CD14-positive monocyte (primary cell): ENCODE results near the gene CYP4F12. TPM values are rescaled to one million over a fixed set of nuclear protein-coding genes. Genes with fewer than 3 reads are reported as not detected.

ENCODE experiments used
- DNase-seq, 3 donors: peaks; one replicate each; pipeline ENCODE4 v3.0.0-alpha.2; 2011 to 2022
- H2AFZ ChIP-seq: 2 replicates; pipeline ENCODE4 v1.6.0; 2012; ENCODE audit warnings: mild to moderate bottlenecking, low read depth, low read length, inconsistent platforms; ENCODE audit not compliant: insufficient read depth, poor library complexity, severe bottlenecking
- H3K27ac ChIP-seq, 2 donors: 1 replicate in 1 of 2; 2 replicates in 1 of 2; pipeline ENCODE4 v1.5.1; 2012 to 2013; ENCODE audit warnings: low read length in 2 of 2, control low read depth in 1 of 2, inconsistent platforms in 1 of 2, low read depth in 1 of 2, mild to moderate bottlenecking in 1 of 2
- H3K27me3 ChIP-seq, 2 donors: one replicate each; pipeline versions ENCODE4 v1.6.0 to v1.6.1; 2011 to 2013; ENCODE audit warnings: low read length in 2 of 2; ENCODE audit not compliant: control insufficient read depth in 2 of 2, insufficient read depth in 2 of 2
- H3K36me3 ChIP-seq, 2 donors: replicated peaks in 1 of 2; 1 replicate in 1 of 2; 2 replicates in 1 of 2; pipeline versions ENCODE4 v1.5.1 to v1.6.1; 2012 to 2013; ENCODE audit warnings: low read length in 2 of 2, control low read depth in 1 of 2, inconsistent platforms in 1 of 2, mild to moderate bottlenecking in 1 of 2; ENCODE audit not compliant: insufficient read depth in 2 of 2, control insufficient read depth in 1 of 2
- H3K4me1 ChIP-seq, 2 donors: 1 replicate in 1 of 2; 2 replicates in 1 of 2; pipeline versions ENCODE4 v1.5.1 to v1.6.1; 2012 to 2013; ENCODE audit warnings: low read length in 2 of 2, control low read depth in 1 of 2, inconsistent platforms in 1 of 2, mild to moderate bottlenecking in 1 of 2, moderate library complexity in 1 of 2; ENCODE audit not compliant: insufficient read depth in 2 of 2, control insufficient read depth in 1 of 2
- H3K4me2 ChIP-seq: replicated peaks from 2 replicates; pipeline ENCODE3; 2012; ENCODE audit warnings: low read length, moderate library complexity, mild to moderate bottlenecking; ENCODE audit not compliant: poor library complexity, severe bottlenecking; ENCODE audit errors: extremely low read depth
- H3K4me3 ChIP-seq, 3 experiments: fragments of 200-600 bp in 1 of 3; sonication (generic) in 1 of 3; replicated peaks in 1 of 3; 1 replicate in 2 of 3; 2 replicates in 1 of 3; pipeline ENCODE4 v1.5.1; 2011 to 2013; ENCODE audit warnings: low read length in 3 of 3, mild to moderate bottlenecking in 3 of 3, control low read depth in 2 of 3, low read depth in 2 of 3, inconsistent platforms in 1 of 3, moderate library complexity in 1 of 3
- H3K79me2 ChIP-seq: 2 replicates; pipeline ENCODE4 v1.6.0; 2012; ENCODE audit warnings: mild to moderate bottlenecking, control low read depth, inconsistent platforms, low read length, moderate library complexity; ENCODE audit not compliant: insufficient read depth
- H3K9ac ChIP-seq: 2 replicates; pipeline ENCODE4 v1.6.0; 2017; ENCODE audit warnings: low read length, mild to moderate bottlenecking; ENCODE audit not compliant: insufficient read depth, poor library complexity, severe bottlenecking
- H3K9me3 ChIP-seq, 2 donors: replicated peaks in 1 of 2; 1 replicate in 1 of 2; 2 replicates in 1 of 2; pipeline versions ENCODE4 v1.5.1 to v1.6.1; 2012 to 2013; ENCODE audit warnings: low read length in 2 of 2, control low read depth in 1 of 2; ENCODE audit not compliant: control insufficient read depth in 1 of 2, insufficient read depth in 1 of 2
- H4K20me1 ChIP-seq: 2 replicates; pipeline ENCODE4 v1.6.0; 2012; ENCODE audit warnings: mild to moderate bottlenecking, low read length, control low read depth, moderate library complexity; ENCODE audit not compliant: insufficient read depth
- H3K27ac Mint-ChIP-seq, 7 donors: one replicate each; pipeline ENCODE4 v1.8.0; 2020; ENCODE audit warnings: mild to moderate bottlenecking in 7 of 7, mixed read lengths in 7 of 7, moderate library complexity in 6 of 7, inconsistent platforms in 2 of 7
- H3K27me3 Mint-ChIP-seq, 3 donors: one replicate each; pipeline ENCODE4 v1.8.0; 2021 to 2022; ENCODE audit warnings: low read depth in 3 of 3, mild to moderate bottlenecking in 3 of 3, mixed read lengths in 3 of 3, moderate library complexity in 3 of 3, inconsistent platforms in 1 of 3
- H3K36me3 Mint-ChIP-seq, 2 donors: one replicate each; pipeline ENCODE4 v1.8.0; 2020; ENCODE audit warnings: mixed read lengths in 2 of 2, inconsistent platforms in 1 of 2, mild to moderate bottlenecking in 1 of 2
- H3K4me1 Mint-ChIP-seq: one replicate; pipeline ENCODE4 v1.8.0; 2020; ENCODE audit warnings: mild to moderate bottlenecking, mixed read lengths
- H3K4me3 Mint-ChIP-seq, 2 donors: one replicate each; pipeline ENCODE4 v1.8.0; 2020; ENCODE audit warnings: mild to moderate bottlenecking in 2 of 2, mixed read lengths in 2 of 2, moderate library complexity in 1 of 2
- H3K9me3 Mint-ChIP-seq, 7 donors: one replicate each; pipeline ENCODE4 v1.8.0; 2020 to 2022; ENCODE audit warnings: mixed read lengths in 7 of 7, mild to moderate bottlenecking in 6 of 7, moderate library complexity in 6 of 7, inconsistent platforms in 2 of 7
- CTCF ChIP-seq: fragments of 200-600 bp; IDR thresholded peaks from one replicate; pipeline ENCODE4 v1.8.0; 2022; ENCODE audit warnings: antibody characterized with exemption, mild to moderate bottlenecking
- WGBS: methylation state at CpG from one replicate; pipeline ENCODE4 v1.1.5; 2013; ENCODE audit warnings: missing lambda C conversion rate; ENCODE audit not compliant: insufficient coverage; 5-methylcytosine and 5-hydroxymethylcytosine counted together
- intact Hi-C, 2 donors: fragments of 100-400 bp; cut with micrococcal nuclease; formaldehyde crosslinking; loops; one replicate each; pipeline versions ENCODE4 v1.15.0 to v1.15.1; 2023
- polyA plus RNA-seq, 3 donors: library from polyadenylated mRNA; depleted of rRNA in 1 of 3; unstranded in 2 of 3; stranded (reverse) in 1 of 3; fragments of 300-500 nt in 2 of 3; fragments of >200 nt in 1 of 3; fragmentation: Illumina TruSeq in 2 of 3; gene quantifications; 1 replicate in 2 of 3; 2 replicates in 1 of 3; pipeline ENCODE4 v1.2.3, GENCODE V29; 2012 to 2021

Gene CYP4F12
- polyA plus RNA-seq, 3 donors = 0.09 TPM; not detected in 2

- H4K20me1 ChIP-seq = no peaks in the 10 kb centered on the region
- no CpG with 5 or more reads among the region's 1 CpG for WGBS
- H3K9ac ChIP-seq = no peak overlapping the region
- no peak for DNase-seq
- H3K27ac Mint-ChIP-seq = no peak overlapping the region
- no peak overlapping the region for H3K4me3 ChIP-seq
- peaks cover 2 to 5% of the 10 kb centered on the region in 2 donors for H3K27me3 ChIP-seq
- intact Hi-C loops = no loop called here
- H3K27me3 Mint-ChIP-seq = peaks cover 3 to 12% (median 10%) of the 10 kb centered on the region in 3 donors
- H3K4me1 Mint-ChIP-seq = no peaks in the 10 kb centered on the region
- no peak overlapping the region for H3K4me3 Mint-ChIP-seq
- H3K27ac ChIP-seq = no peak overlapping the region
- H3K9me3 ChIP-seq = peaks cover 10 to 22% of the 10 kb centered on the region in 2 donors
- H3K79me2 ChIP-seq = no peaks in the 10 kb centered on the region
- TF ChIP-seq CTCF = no peak
- H3K9me3 Mint-ChIP-seq = peaks cover 14 to 23% (median 21%) of the 10 kb centered on the region in 7 donors
- H2AFZ ChIP-seq = no peak overlapping the region
- H3K4me1 ChIP-seq = no peaks in the 10 kb centered on the region
- no peak overlapping the region for H3K4me2 ChIP-seq
- no peaks in the 10 kb centered on the region for H3K36me3 Mint-ChIP-seq
- H3K36me3 ChIP-seq = no peaks in the 10 kb centered on the region
Measured at GRCh38 chr19:15740785-15741184, 67.9 kb downstream of the CYP4F12 start.

Other genes with a start within 250 kb of the CYP4F12 start
- 10 to 100 TPM in 1 of 3 donors, under 1 TPM in 2; 0.47 to 13.7 (median 0.51) TPM for gene WIZ, start 223.1 kb upstream of the CYP4F12 start, polyA plus RNA-seq
- gene RASAL3, start 208.5 kb upstream of the CYP4F12 start, polyA plus RNA-seq = 10 to 100 TPM in 2 of 3 donors, 1 to 10 TPM in 1; 4.5 to 45.4 (median 13.6) TPM
- gene PGLYRP2, start 193.6 kb upstream of the CYP4F12 start, polyA plus RNA-seq = under 1 TPM; 0.03 to 0.32 (median 0.15) TPM
- gene CYP4F22, start 164.6 kb upstream of the CYP4F12 start, polyA plus RNA-seq = 1 to 10 TPM in 1 of 3 donors, under 1 TPM in 2; 0.08 to 1.1 (median 0.33) TPM
- not detected for gene CYP4F8, start 57.9 kb upstream of the CYP4F12 start, polyA plus RNA-seq
- gene CYP4F3, start 32.2 kb upstream of the CYP4F12 start, polyA plus RNA-seq = 1 to 10 TPM in 1 of 3 donors, under 1 TPM in 2; 0.56 to 1.2 (median 0.92) TPM
- not detected for gene OR10H2, start 54.9 kb downstream of the CYP4F12 start, polyA plus RNA-seq
- gene OR10H3, start 64.9 kb downstream of the CYP4F12 start, polyA plus RNA-seq = not detected
- gene OR10H5, start 114.6 kb downstream of the CYP4F12 start, polyA plus RNA-seq = not detected
- gene OR10H1, start 142.6 kb downstream of the CYP4F12 start, polyA plus RNA-seq = not detected
- gene CYP4F2, start 225.0 kb downstream of the CYP4F12 start, polyA plus RNA-seq = not detected